KG1 (cell line): ENCODE data around the gene CCDC87.
"Not testable (repeated sequence)": the region's sequence is repeated elsewhere in the genome, so short reads cannot be mapped to it uniquely, and the experiment has no call there.

Experiments
- DNase-seq: peaks from one replicate; lab custom pipeline; 2025; lab: John Stamatoyannopoulos, UW

CCDC87 gene

DNA sequence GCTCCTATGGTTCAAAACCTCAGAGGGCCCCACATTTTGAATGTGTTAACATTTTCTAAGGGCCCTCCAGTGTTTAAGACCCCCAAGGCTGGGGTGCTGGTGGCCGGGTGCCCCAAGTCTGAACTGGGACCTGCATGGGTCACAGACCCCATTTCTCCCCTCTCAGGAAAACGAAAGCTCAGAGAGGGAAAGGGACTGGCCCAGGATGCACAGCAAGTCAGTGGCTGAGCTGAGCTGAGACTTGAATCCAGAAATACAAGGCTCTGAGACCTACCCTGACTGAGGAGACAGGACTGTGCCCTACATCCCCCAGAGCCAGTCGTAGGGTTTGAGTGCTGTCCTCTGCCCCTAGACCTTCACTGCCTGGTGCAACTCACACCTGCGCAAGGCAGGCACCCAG, 42.0 kb downstream of the CCDC87 start:
- no peak for DNase-seq

GRCh38 chr11:66549696-66550095, 43.2 kb downstream of the CCDC87 start:
- DNase-seq = no peak

GRCh38 chr11:66548774-66549630, 43.9 kb downstream of the CCDC87 start:
- DNase-seq = no peak

GRCh38 chr11:66548041-66548440, 44.8 kb downstream of the CCDC87 start:
- no peak for DNase-seq

GRCh38 chr11:66547662-66548009, 45.2 kb downstream of the CCDC87 start:
- DNase-seq = no peak

GRCh38 chr11:66546966-66547661, 45.7 kb downstream of the CCDC87 start:
- no peak for DNase-seq

DNA sequence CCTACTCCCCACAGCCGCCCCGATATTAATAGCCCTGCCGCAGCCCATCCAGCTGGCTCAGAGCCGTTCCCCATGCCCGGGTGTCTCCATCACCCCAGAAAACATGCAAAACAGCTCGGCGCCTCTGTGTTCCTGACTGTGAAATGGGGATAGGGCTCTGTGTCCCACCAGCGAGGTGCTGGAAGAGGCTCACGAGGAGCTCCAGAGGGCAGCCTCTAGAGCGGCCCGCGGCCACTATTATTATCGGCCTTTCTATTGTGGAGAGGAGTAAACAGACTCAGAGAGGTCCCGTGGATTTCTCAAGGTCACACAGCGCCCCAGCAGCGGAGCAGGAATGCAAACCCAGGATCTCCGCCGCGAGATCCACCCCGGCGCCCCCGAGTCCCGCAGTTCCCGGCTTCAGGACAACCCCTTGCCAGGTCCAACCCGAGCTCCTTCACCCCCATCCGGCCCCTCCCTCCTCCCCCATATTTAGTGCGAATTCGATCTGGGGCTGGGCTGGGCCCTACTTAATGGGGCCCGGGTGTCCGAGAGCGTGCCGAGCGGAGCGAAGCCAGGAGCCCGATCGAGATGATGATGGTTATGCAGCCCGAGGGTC, 46.4 kb downstream of the CCDC87 start, which contains the start of gene ACTN3:
Gene ACTN3 (plus strand): TSS at position 536 of the 598 bp plus-strand sequence. CDS start 35 bp downstream, at position 571.
- DNase-seq = no peak

GRCh38 chr11:66545701-66546367, 47.0 kb downstream of the CCDC87 start, which contains the start of gene ZDHHC24:
Gene ZDHHC24, minus strand, starts transcription at chr11:66546048. Its CDS starts 45 bp downstream, at chr11:66546003.
- peak; percentile 92 for DNase-seq

- DNase-seq = not testable (repeated sequence)
Observed at GRCh38 chr11:66544952-66545351, 47.9 kb downstream of the CCDC87 start.

DNA sequence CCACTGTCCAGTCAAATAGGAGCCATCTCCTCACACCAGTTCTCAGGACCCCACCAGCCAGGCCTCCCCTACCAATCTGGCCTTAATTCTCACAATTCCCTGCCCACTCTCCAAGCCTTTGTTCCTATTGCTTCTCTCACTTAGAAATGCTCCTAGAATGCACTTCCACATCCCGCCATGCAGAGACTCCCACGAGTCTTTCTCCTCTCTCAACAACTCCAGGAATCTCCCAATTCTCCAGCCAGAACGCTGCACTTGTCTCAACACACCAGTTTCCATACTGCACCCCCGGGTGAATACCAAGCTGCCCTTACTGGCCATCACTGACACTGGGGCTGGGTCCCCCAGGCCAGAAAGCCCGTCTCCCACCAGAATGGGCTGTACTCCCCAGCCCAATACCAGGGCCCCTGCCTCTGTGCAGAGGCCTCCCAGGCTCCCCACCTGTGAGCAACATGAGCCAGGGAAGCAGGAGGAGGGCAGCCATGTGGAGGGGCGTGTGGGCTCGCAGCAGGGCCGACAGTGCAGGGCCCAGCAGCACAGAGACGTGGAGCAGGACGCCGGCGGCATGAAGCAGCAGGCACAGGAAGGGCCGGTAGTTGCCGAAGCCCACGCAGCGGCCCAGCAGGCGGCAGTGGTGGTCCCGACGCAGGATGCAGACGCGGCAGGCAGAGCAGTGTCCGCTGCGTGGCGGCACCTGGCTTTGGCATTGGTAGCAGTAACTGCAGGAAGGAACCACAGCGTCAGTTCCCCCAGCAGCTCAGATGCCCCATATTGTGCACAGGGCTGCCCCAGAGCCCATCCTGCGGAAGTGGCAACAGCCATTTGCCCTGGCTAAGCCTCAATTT, 49.4 kb downstream of the CCDC87 start:
- peak; percentile 87 for DNase-seq

DNA sequence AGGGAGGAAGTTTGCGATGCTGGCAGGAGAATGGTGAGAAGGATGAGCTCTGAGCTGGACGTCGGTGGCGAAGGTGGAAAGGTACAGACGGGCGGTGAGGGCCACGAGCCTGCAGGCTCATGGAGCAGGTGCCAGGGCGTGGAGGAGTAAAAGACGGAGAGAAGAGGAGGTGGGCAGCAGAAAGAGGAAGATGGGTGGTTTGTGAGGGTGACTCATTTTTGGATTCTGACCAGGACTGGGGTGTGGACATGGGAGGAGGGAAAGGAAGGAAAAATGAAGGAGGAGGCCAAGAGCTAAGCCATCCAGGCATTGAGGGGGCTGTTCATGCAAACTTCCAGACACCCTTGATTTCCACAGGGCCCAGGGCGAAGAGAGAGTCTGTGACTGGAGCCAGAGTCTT, 50.5 kb downstream of the CCDC87 start:
- no peak for DNase-seq

GRCh38 chr11:66541892-66542291, 51.0 kb downstream of the CCDC87 start:
- no peak for DNase-seq

- not testable (repeated sequence) for DNase-seq
Observed at GRCh38 chr11:66540598-66540997, 52.3 kb downstream of the CCDC87 start.
